HG02943 (cell line): Measurements from ENCODE around the gene A3GALT2.

Experiments used
- ATAC-seq: cut with Tn5 transposase; IDR thresholded peaks from one replicate; pipeline ENCODE4 v1.9.1; 2021; ENCODE audit warnings: mild to moderate bottlenecking, low read depth, moderate library complexity; ENCODE audit not compliant: unreplicated experiment

A3GALT2 gene

GRCh38 chr1:33334081-33334552, 13.2 kb upstream of the A3GALT2 start:
- no peak for ATAC-seq

- ATAC-seq, result no peak
These were observed 12.0 kb upstream of the A3GALT2 start for GRCh38 chr1:33332881-33333280.

- no peak for ATAC-seq
These were observed 11.5 kb upstream of the A3GALT2 start for GRCh38 chr1:33332357-33332789.

- no peak for ATAC-seq
These were observed 10.8 kb upstream of the A3GALT2 start for GRCh38 chr1:33331444-33332356.

- no peak for ATAC-seq
These were observed 10.0 kb upstream of the A3GALT2 start for GRCh38 chr1:33330906-33331305.

GRCh38 chr1:33330361-33330890, 9.5 kb upstream of the A3GALT2 start:
- no peak for ATAC-seq

GRCh38 chr1:33329600-33330305, 8.9 kb upstream of the A3GALT2 start:
- no peak for ATAC-seq

- no peak for ATAC-seq
These were observed 7.9 kb upstream of the A3GALT2 start for GRCh38 chr1:33328817-33329216.

- ATAC-seq, result no peak
These were observed 6.9 kb upstream of the A3GALT2 start for GRCh38 chr1:33327587-33328325.

GRCh38 chr1:33326785-33327184, 5.9 kb upstream of the A3GALT2 start:
- no peak for ATAC-seq

GRCh38 chr1:33324677-33325575, 4.0 kb upstream of the A3GALT2 start:
- ATAC-seq, result no peak

- ATAC-seq, result no peak
These were observed 3.0 kb upstream of the A3GALT2 start for GRCh38 chr1:33323663-33324477.

GRCh38 chr1:33322870-33323585, 2.1 kb upstream of the A3GALT2 start:
- no peak for ATAC-seq

GRCh38 chr1:33322109-33322508, 1.2 kb upstream of the A3GALT2 start:
- no peak for ATAC-seq

GRCh38 chr1:33321178-33321577, 280 bp upstream of the A3GALT2 start:
- no peak for ATAC-seq

- no peak for ATAC-seq
These were observed 814 bp downstream of the A3GALT2 start for GRCh38 chr1:33319949-33320618.

GRCh38 chr1:33319186-33319948, 1.5 kb downstream of the A3GALT2 start:
- ATAC-seq, result no peak
